B cell (primary cell): Measurements from ENCODE around the gene PCSK4. TPM values are rescaled to one million over a fixed set of nuclear protein-coding genes. Genes with fewer than 3 reads are reported as not detected.

Experiments used
- ATAC-seq: fragments of 200-7000 bp; cut with Tn5 transposase; one replicate; pipeline ENCODE4 v1.10.0; 2021; ENCODE audit warnings: low read depth, mild to moderate bottlenecking, moderate number of reproducible peaks, moderate library complexity
- CTCF ChIA-PET: fragments of 350-600 bp; sonication (Branson Sonifier 250); formaldehyde crosslinking; loops from one replicate; lab custom pipeline; 2021; ENCODE audit warnings: antibody characterized with exemption, inconsistent platforms; lab: Charles Lee
- POLR2A ChIA-PET: fragments of 350-600 bp; sonication (Branson Sonifier 250); formaldehyde crosslinking; loops from one replicate; lab custom pipeline; 2021; ENCODE audit warnings: antibody characterized with exemption; lab: Charles Lee
- DNase-seq: peaks from one replicate; pipeline ENCODE4 v3.0.0; 2013
- H2AFZ ChIP-seq: 2 replicates; pipeline ENCODE4 v1.6.1; 2012; ENCODE audit warnings: mild to moderate bottlenecking, low read depth, low read length; ENCODE audit not compliant: insufficient read depth, poor library complexity, severe bottlenecking
- H3K27ac ChIP-seq, 2 donors: 1 replicate in 1 of 2; 2 replicates in 1 of 2; pipeline ENCODE4 v1.5.1; 2012 to 2013; ENCODE audit warnings: low read length in 2 of 2, mild to moderate bottlenecking in 2 of 2, moderate library complexity in 1 of 2
- H3K27me3 ChIP-seq, 4 experiments: fragments of 200-600 bp in 1 of 4; sonication (generic) in 1 of 4; replicated peaks in 1 of 4; 1 replicate in 2 of 4; 2 replicates in 2 of 4; pipeline versions ENCODE4 v1.6.1 to v1.7.0; 2013 to 2016; ENCODE audit warnings: low read length in 3 of 4, mild to moderate bottlenecking in 2 of 4, mixed read lengths in 1 of 4, moderate library complexity in 1 of 4; ENCODE audit not compliant: insufficient read depth in 4 of 4, control insufficient read depth in 3 of 4; ENCODE audit errors: control extremely low read depth in 1 of 4
- H3K36me3 ChIP-seq, 2 experiments: replicated peaks in 1 of 2; 1 replicate in 1 of 2; 2 replicates in 1 of 2; pipeline versions ENCODE4 v1.6.1 to v1.7.1; 2013; ENCODE audit warnings: low read length in 1 of 2; ENCODE audit not compliant: insufficient read depth in 2 of 2, control insufficient read depth in 1 of 2; ENCODE audit errors: control extremely low read depth in 1 of 2, extremely low read depth in 1 of 2
- H3K4me1 ChIP-seq, 2 donors: fragments of 200-600 bp in 1 of 2; sonication (generic) in 1 of 2; 1 replicate in 1 of 2; 2 replicates in 1 of 2; pipeline versions ENCODE4 v1.5.1 to v1.6.1; 2013 to 2017; ENCODE audit warnings: low read length in 2 of 2; ENCODE audit not compliant: control insufficient read depth in 2 of 2, insufficient read depth in 2 of 2
- H3K4me2 ChIP-seq: replicated peaks from 2 replicates; pipeline ENCODE3; 2012; ENCODE audit warnings: mild to moderate bottlenecking, low read depth, low read length; ENCODE audit not compliant: poor library complexity, severe bottlenecking
- H3K4me3 ChIP-seq, 5 experiments: fragments of 200-600 bp in 1 of 5; sonication (generic) in 1 of 5; 1 replicate in 3 of 5; 2 replicates in 2 of 5; pipeline versions ENCODE4 v1.5.1 to v1.7.0; 2011 to 2016; ENCODE audit warnings: low read length in 4 of 5, mild to moderate bottlenecking in 4 of 5, low read depth in 2 of 5, control low read depth in 1 of 5, moderate library complexity in 1 of 5; ENCODE audit not compliant: insufficient read depth in 1 of 5; ENCODE audit errors: control extremely low read depth in 1 of 5, extremely low read depth in 1 of 5
- H3K79me2 ChIP-seq: fragments of 200-600 bp; sonication (generic); one replicate; pipeline ENCODE4 v1.6.0; 2016; ENCODE audit warnings: low read length; ENCODE audit not compliant: control insufficient read depth, insufficient read depth
- H3K9ac ChIP-seq: fragments of 200-600 bp; sonication (generic); 2 replicates; pipeline ENCODE4 v1.6.1; 2017; ENCODE audit warnings: mild to moderate bottlenecking, low read length, moderate library complexity
- H3K9me3 ChIP-seq, 3 donors: one replicate each; pipeline versions ENCODE4 v1.6.1 to v1.7.1; 2013; ENCODE audit warnings: low read length in 2 of 3; ENCODE audit not compliant: control insufficient read depth in 2 of 3, insufficient read depth in 1 of 3; ENCODE audit errors: control extremely low read depth in 1 of 3
- H4K20me1 ChIP-seq: 2 replicates; pipeline ENCODE4 v1.6.0; 2012; ENCODE audit warnings: mild to moderate bottlenecking, low read length; ENCODE audit not compliant: insufficient read depth, control insufficient read depth, poor library complexity, severe bottlenecking
- H3K27ac Mint-ChIP-seq: one replicate; pipeline ENCODE4 v1.8.0; 2021; ENCODE audit warnings: mixed read lengths
- H3K27me3 Mint-ChIP-seq: one replicate; pipeline ENCODE4 v1.8.0; 2021; ENCODE audit warnings: mixed read lengths
- H3K4me1 Mint-ChIP-seq: one replicate; pipeline ENCODE4 v1.8.0; 2021; ENCODE audit warnings: mixed read lengths
- H3K4me3 Mint-ChIP-seq: one replicate; pipeline ENCODE4 v1.8.0; 2021; ENCODE audit warnings: mixed read lengths
- H3K9me3 Mint-ChIP-seq: one replicate; pipeline ENCODE4 v1.8.0; 2022; ENCODE audit warnings: mixed read lengths; ENCODE audit not compliant: insufficient read depth
- EZH2 ChIP-seq: IDR thresholded peaks from 2 replicates; pipeline ENCODE4 v1.6.1; 2012; ENCODE audit warnings: borderline replicate concordance, low read depth, mild to moderate bottlenecking, moderate library complexity, low read length; ENCODE audit not compliant: insufficient read depth, poor library complexity, severe bottlenecking
- WGBS: methylation state at CpG from one replicate; pipeline ENCODE4 v1.1.5; 2013; ENCODE audit warnings: missing lambda C conversion rate; ENCODE audit not compliant: insufficient coverage; 5-methylcytosine and 5-hydroxymethylcytosine counted together
- intact Hi-C: fragments of 100-400 bp; cut with micrococcal nuclease; formaldehyde crosslinking; loops from one replicate; pipeline ENCODE4 v1.10.0; 2022
- polyA plus RNA-seq: library from polyadenylated mRNA; depleted of rRNA; stranded (reverse); fragments of >200 nt; gene quantifications from 2 replicates; pipeline ENCODE4 v1.2.3, GENCODE V29; 2012
- total RNA-seq, 2 donors: library from RNA; stranded (reverse); fragments of 120-200 nt in 1 of 2; gene quantifications; 1 replicate in 1 of 2; 2 replicates in 1 of 2; pipeline versions ENCODE4 v1.2.3 to v1.2.4, GENCODE V29; 2013 to 2022
- TF ChIP-seq, protein P1 (sequence below): fragments of 200-600 bp; IDR thresholded peaks from one replicate; pipeline ENCODE4 v1.8.0; 2022; ENCODE audit warnings: antibody characterized with exemption, mild to moderate bottlenecking

PCSK4 gene
- total and polyA plus RNA-seq, 2 donors (not counting 1 experiment from before 2014, with no cell fraction given), result 1.1 to 1.3 TPM

DNA sequence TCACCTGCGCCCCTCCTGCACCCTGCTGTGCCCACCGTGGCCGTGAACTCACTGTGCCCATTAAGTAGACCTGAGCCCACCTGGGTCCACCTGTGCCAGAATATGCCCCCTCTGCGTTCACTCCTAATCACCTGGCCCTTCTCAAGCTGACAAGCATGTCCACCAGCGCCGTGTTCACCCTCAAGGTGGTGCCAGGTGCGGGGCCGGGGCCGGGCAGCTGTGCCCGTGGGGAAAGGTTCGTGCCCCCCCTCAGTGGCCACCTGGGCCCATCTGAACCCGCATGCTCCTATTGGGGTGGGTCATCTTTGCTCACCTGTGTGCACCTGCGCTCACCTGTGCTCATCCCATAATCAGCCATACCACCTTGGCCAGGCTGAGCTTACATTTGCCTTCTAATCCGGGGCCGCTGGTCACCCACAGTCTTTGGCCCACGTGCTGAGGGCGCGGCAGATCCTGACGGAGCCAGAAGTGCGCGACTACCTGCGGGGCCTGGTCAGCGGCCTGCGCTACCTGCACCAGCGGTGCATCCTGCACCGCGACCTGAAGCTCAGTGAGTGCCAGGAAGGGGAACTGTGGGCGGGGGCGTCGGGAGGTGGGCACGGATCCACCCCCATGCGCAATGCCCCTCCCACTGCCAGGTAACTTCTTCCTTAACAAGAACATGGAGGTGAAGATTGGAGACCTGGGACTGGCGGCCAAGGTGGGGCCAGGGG is 36.1 kb upstream of the PCSK4 start:
- Mint-ChIP-seq H3K27me3 (peaks cover 40% of the 10 kb centered on the region), H3K4me3 (no peak overlapping the region), H3K4me1 (peaks cover 7% of the 10 kb centered on the region), H3K27ac (peak overlapping the region; percentile 61), H3K9me3 (no peaks in the 10 kb centered on the region)
- H3K4me2 ChIP-seq, result no peak overlapping the region
- H3K79me2 ChIP-seq, result no peaks in the 10 kb centered on the region
- 87% methylated on average over 31 of the region's 33 CpGs for WGBS
- ChIA-PET CTCF (no interaction called here), POLR2A (no interaction called here)
- peaks cover 3 to 8% of the 10 kb centered on the region in 2 donors for H3K4me1 ChIP-seq
- no peak overlapping the region for H3K9ac ChIP-seq
- H3K4me3 ChIP-seq, result no peak overlapping the region
- no peak overlapping the region for H3K27ac ChIP-seq
- no peak overlapping the region for H2AFZ ChIP-seq
- DNase-seq (no peak), ATAC-seq (no peak)
- TF ChIP-seq, protein P1, sequence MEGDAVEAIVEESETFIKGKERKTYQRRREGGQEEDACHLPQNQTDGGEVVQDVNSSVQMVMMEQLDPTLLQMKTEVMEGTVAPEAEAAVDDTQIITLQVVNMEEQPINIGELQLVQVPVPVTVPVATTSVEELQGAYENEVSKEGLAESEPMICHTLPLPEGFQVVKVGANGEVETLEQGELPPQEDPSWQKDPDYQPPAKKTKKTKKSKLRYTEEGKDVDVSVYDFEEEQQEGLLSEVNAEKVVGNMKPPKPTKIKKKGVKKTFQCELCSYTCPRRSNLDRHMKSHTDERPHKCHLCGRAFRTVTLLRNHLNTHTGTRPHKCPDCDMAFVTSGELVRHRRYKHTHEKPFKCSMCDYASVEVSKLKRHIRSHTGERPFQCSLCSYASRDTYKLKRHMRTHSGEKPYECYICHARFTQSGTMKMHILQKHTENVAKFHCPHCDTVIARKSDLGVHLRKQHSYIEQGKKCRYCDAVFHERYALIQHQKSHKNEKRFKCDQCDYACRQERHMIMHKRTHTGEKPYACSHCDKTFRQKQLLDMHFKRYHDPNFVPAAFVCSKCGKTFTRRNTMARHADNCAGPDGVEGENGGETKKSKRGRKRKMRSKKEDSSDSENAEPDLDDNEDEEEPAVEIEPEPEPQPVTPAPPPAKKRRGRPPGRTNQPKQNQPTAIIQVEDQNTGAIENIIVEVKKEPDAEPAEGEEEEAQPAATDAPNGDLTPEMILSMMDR, result no peak
- no peak for TF ChIP-seq EZH2
- no peaks in the 10 kb centered on the region for H4K20me1 ChIP-seq
- H3K9me3 ChIP-seq, result peaks cover 0 to 7% (median 0%) of the 10 kb centered on the region in 3 donors
- intact Hi-C loops, result no loop called here
- no peaks in the 10 kb centered on the region for H3K36me3 ChIP-seq
- H3K27me3 ChIP-seq, result peaks cover 0 to 36% (median 16%) of the 10 kb centered on the region in 4 experiments

DNA sequence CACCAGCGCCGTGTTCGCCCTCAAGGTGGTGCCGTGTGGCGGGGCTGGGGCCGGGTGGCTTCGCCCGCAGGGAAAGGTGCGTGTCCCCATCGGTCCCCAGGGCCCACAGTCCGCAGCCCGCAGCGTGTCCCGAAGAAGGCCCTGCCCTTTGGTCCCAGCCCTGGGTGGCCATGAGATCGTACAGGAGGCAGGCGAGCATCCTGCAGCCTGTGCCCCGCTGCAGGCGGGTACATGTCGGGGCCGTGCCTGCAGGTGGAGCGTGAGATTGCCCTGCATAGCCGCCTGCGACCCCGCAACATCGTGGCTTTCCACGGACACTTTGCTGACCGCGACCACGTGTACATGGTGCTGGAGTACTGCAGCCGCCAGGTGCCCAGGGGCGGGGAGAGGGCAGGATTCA is 35.2 kb upstream of the PCSK4 start:
- Histone ChIP-seq H3K4me3 (no peak overlapping the region), H2AFZ (no peak overlapping the region), H3K4me2 (no peak overlapping the region), H3K9me3 (peaks cover 0 to 7% (median 0%) of the 10 kb centered on the region in 3 donors), H4K20me1 (no peaks in the 10 kb centered on the region), H3K27ac (no peak overlapping the region), H3K79me2 (no peaks in the 10 kb centered on the region), H3K36me3 (no peaks in the 10 kb centered on the region), H3K9ac (no peak overlapping the region), H3K4me1 (peaks cover 3 to 8% of the 10 kb centered on the region in 2 donors), H3K27me3 (peaks cover 0 to 36% (median 16%) of the 10 kb centered on the region in 4 experiments)
- Mint-ChIP-seq H3K4me1 (peaks cover 7% of the 10 kb centered on the region), H3K27ac (no peak overlapping the region), H3K4me3 (no peak overlapping the region), H3K9me3 (no peaks in the 10 kb centered on the region), H3K27me3 (peaks cover 40% of the 10 kb centered on the region)
- ChIA-PET POLR2A (no interaction called here), CTCF (no interaction called here)
- TF ChIP-seq EZH2, result no peak
- TF ChIP-seq, protein P1, result no peak
- intact Hi-C loops, result no loop called here
- WGBS, result 68% methylated on average over 31 of the region's 31 CpGs
- ATAC-seq (no peak), DNase-seq (no peak)
